Measurements from ENCODE around the gene CPNE2. TPM values are rescaled to one million over a fixed set of nuclear protein-coding genes. Genes with fewer than 3 reads are reported as not detected.

Gene CPNE2
- total and polyA plus RNA-seq, 10 of the 15 experiments (the other 5 are each of a cell fraction or from before 2014, with no cell fraction given), result 3.1 to 22.1 (median 9.9) TPM

- in situ Hi-C loops (cut with MboI) (no loop called here), intact Hi-C loops (cut with micrococcal nuclease; ENCODE audit: unreplicated experiment) (no loop called here)
- no peak overlapping the region for H3K4me2 ChIP-seq (ENCODE audit: control insufficient read depth, insufficient read depth)
- no peaks in the 10 kb centered on the region for H3K9me3 ChIP-seq (replicated peaks; ENCODE audit: control insufficient read depth, insufficient read depth, low read length)
- ChIA-PET RAD21 (ENCODE audit: unreplicated experiment) (no interaction called here), CTCF (interaction anchor here (1.1 to 3.8 kb wide), 2 partner anchors 19 to 99 kb away, joined by 4 to 29 read pairs; no protein-coding TSS in a partner anchor), SMC1A (ENCODE audit: uncharacterized antibody, unreplicated experiment) (interaction anchor here (0.9 to 1.2 kb wide), 3 partner anchors 15 to 35 kb away, joined by 3 to 4 read pairs (median 3); no protein-coding TSS in a partner anchor), POLR2A (no interaction called here)
- H3K4me3 ChIP-seq, result no peak overlapping the region
- no peak for ATAC-seq
- H3K4me1 ChIP-seq (ENCODE audit: control insufficient read depth, insufficient read depth, low read length), result peaks cover 17% of the 10 kb centered on the region
- no peak overlapping the region for H3K27ac ChIP-seq (ENCODE audit: control insufficient read depth, insufficient read depth)
- H3K36me3 ChIP-seq (ENCODE audit: control insufficient read depth in 2 of 2, insufficient read depth in 2 of 2, low read length in 1 of 2), result peaks cover 8 to 9% of the 10 kb centered on the region in 2 experiments; a peak in 2 of 4 replicates
- no peak for FAIRE-seq
- no peak overlapping the region for H2AFZ ChIP-seq (ENCODE audit: control insufficient read depth, low read depth, low read length)
- TF ChIP-seq EZH2 (IDR thresholded peaks at IDR 0.05; ENCODE audit: borderline replicate concordance, control insufficient read depth, low read depth, low read length), result no peak
- TF ChIP-seq CREM (IDR thresholded peaks at IDR 0.05; ENCODE audit: low read depth), result no peak
- no peak for TF ChIP-seq NRF1 (conservative IDR thresholded peaks at IDR 0.05; ENCODE audit: low read depth, low read length)
- no peak for TF ChIP-seq MLLT1 (IDR thresholded peaks at IDR 0.05)
- no peak for TF ChIP-seq NFYA (IDR thresholded peaks at IDR 0.05; ENCODE audit: borderline replicate concordance, low read depth, low read length)
- TF ChIP-seq, protein P1, sequence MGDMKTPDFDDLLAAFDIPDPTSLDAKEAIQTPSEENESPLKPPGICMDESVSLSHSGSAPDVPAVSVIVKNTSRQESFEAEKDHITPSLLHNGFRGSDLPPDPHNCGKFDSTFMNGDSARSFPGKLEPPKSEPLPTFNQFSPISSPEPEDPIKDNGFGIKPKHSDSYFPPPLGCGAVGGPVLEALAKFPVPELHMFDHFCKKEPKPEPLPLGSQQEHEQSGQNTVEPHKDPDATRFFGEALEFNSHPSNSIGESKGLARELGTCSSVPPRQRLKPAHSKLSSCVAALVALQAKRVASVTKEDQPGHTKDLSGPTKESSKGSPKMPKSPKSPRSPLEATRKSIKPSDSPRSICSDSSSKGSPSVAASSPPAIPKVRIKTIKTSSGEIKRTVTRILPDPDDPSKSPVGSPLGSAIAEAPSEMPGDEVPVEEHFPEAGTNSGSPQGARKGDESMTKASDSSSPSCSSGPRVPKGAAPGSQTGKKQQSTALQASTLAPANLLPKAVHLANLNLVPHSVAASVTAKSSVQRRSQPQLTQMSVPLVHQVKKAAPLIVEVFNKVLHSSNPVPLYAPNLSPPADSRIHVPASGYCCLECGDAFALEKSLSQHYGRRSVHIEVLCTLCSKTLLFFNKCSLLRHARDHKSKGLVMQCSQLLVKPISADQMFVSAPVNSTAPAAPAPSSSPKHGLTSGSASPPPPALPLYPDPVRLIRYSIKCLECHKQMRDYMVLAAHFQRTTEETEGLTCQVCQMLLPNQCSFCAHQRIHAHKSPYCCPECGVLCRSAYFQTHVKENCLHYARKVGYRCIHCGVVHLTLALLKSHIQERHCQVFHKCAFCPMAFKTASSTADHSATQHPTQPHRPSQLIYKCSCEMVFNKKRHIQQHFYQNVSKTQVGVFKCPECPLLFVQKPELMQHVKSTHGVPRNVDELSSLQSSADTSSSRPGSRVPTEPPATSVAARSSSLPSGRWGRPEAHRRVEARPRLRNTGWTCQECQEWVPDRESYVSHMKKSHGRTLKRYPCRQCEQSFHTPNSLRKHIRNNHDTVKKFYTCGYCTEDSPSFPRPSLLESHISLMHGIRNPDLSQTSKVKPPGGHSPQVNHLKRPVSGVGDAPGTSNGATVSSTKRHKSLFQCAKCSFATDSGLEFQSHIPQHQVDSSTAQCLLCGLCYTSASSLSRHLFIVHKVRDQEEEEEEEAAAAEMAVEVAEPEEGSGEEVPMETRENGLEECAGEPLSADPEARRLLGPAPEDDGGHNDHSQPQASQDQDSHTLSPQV (IDR thresholded peaks at IDR 0.05), result no peak
- no peak for TF ChIP-seq RFX5 (IDR thresholded peaks at IDR 0.05; ENCODE audit: low read depth, low read length)
- TF ChIP-seq ZNF24 (IDR thresholded peaks at IDR 0.05), result no peak
- TF ChIP-seq SPI1 (IDR thresholded peaks at IDR 0.05; ENCODE audit: borderline replicate concordance, insufficient read depth, low read depth, low read length), result no peak
- no peak for TF ChIP-seq KAT2A (conservative IDR thresholded peaks at IDR 0.05; ENCODE audit: control insufficient read depth, low read depth, low read length)
- WGBS (ENCODE audit: insufficient coverage, insufficient replicate concordance, low lambda C conversion rate, missing lambda C conversion rate), result 100% methylated on average over 5 of the region's 5 CpGs
- no peak for DNase-seq (ENCODE audit: low read depth, low spot score)
- no peaks in the 10 kb centered on the region for H3K79me2 ChIP-seq (ENCODE audit: control insufficient read depth, insufficient read depth, low read length)
- H3K9ac ChIP-seq (ENCODE audit: control insufficient read depth, insufficient read depth, low read length), result no peak overlapping the region
- no peaks in the 10 kb centered on the region for H3K27me3 ChIP-seq (replicated peaks in 1 of 2; ENCODE audit: control insufficient read depth in 2 of 2, insufficient read depth in 2 of 2, low read length in 1 of 2)
- no TSS peak for BruUV-seq (replicated peaks)
- no peaks in the 10 kb centered on the region for H4K20me1 ChIP-seq (ENCODE audit: control insufficient read depth, insufficient read depth)
Observed at GRCh38 chr16:57064995-57065394, 27.4 kb upstream of the CPNE2 start.
